ENCODE measurements around the gene BCOR. TPM values are rescaled to one million over a fixed set of nuclear protein-coding genes. Genes with fewer than 3 reads are reported as not detected.
A peak's percentile ranks its signal among the peaks of the same experiment; 100 is the strongest.

Gene BCOR
- total and polyA plus RNA-seq, 11 donors: 6.7 to 40.1 (median 17.9) TPM

- Histone ChIP-seq H3K27ac (peak overlapping the region; percentile 81 to 97 (median 94)), H3K4me3 (peak overlapping the region in 11 of 12 donors; percentile 51 to 88 (median 62)), H3K36me3 (no peaks in the 10 kb centered on the region), H3K27me3 (peaks cover 0 to 90% (median 0%) of the 10 kb centered on the region in 9 donors), H3K4me1 (peaks cover 0 to 63% (median 21%) of the 10 kb centered on the region in 12 donors), H3K9me3 (no peaks in the 10 kb centered on the region)
- ATAC-seq (no peak), DNase-seq (peak in 3 of 5 donors; percentile 18 to 54 (median 45))
- WGBS, 4 donors: 25 to 50% (median 41%) methylated on average over 41 to 66 of the region's 66 CpGs
- intact Hi-C loops (cut with DNase I): loop anchor here in 9 of 10 donors (2.0 to 10.0 kb wide), 9 partner anchors 39 to 1306 kb away; partner anchors contain the start of gene MID1IP1 (in 1 of the 9)
- TF ChIP-seq CTCF (IDR thresholded peaks at IDR 0.05) (no peak), POLR2A (IDR thresholded peaks at IDR 0.05) (no peak)
These were observed 10.6 kb upstream of the BCOR start for GRCh38 chrX:40108162-40108958.

GRCh38 chrX:40107291-40108161 lies 9.8 kb upstream of the BCOR start:
- peaks cover 0 to 92% (median 0%) of the 10 kb centered on the region in 9 donors for H3K27me3 ChIP-seq
- DNase-seq (peak; percentile 48 to 84 (median 78)), ATAC-seq (peak; percentile 7 to 37 (median 20))
- H3K36me3 ChIP-seq: no peaks in the 10 kb centered on the region
- peak overlapping the region in 11 of 12 donors; percentile 0 to 68 (median 58) for H3K4me3 ChIP-seq
- intact Hi-C loops (cut with DNase I): loop anchor here in 9 of 10 donors (2.0 to 10.0 kb wide), 9 partner anchors 40 to 1305 kb away; partner anchors contain the start of gene MID1IP1 (in 1 of the 9)
- 18 to 44% (median 21%) methylated on average over 31 to 76 of the region's 76 CpGs for WGBS, 4 donors
- H3K27ac ChIP-seq: peak overlapping the region in 11 of 12 donors; percentile 86 to 97 (median 91)
- peaks cover 0 to 63% (median 21%) of the 10 kb centered on the region in 12 donors for H3K4me1 ChIP-seq
- no peak for TF ChIP-seq CTCF (IDR thresholded peaks at IDR 0.05)
- TF ChIP-seq POLR2A (IDR thresholded peaks at IDR 0.05): no peak
- H3K9me3 ChIP-seq: no peaks in the 10 kb centered on the region

- Histone ChIP-seq H3K27me3 (peaks cover 0 to 97% (median 0%) of the 10 kb centered on the region in 9 donors), H3K27ac (peak overlapping the region; percentile 71 to 97 (median 90)), H3K4me3 (peak overlapping the region in 11 of 12 donors; percentile 50 to 68 (median 58)), H3K4me1 (peaks cover 0 to 63% (median 21%) of the 10 kb centered on the region in 12 donors), H3K9me3 (no peaks in the 10 kb centered on the region), H3K36me3 (no peaks in the 10 kb centered on the region)
- intact Hi-C loops (cut with DNase I): loop anchor here in 9 of 10 donors (5.0 to 10.0 kb wide), 8 partner anchors 41 to 1304 kb away; partner anchors contain the start of gene MID1IP1 (in 1 of the 9)
- DNase-seq (no peak), ATAC-seq (peak in 1 of 4 donors; percentile 4)
- TF ChIP-seq POLR2A (IDR thresholded peaks at IDR 0.05): no peak
- TF ChIP-seq CTCF (IDR thresholded peaks at IDR 0.05): no peak
- WGBS, 4 donors: 2 to 9% (median 4%) methylated on average over 26 to 36 of the region's 36 CpGs
These were observed 9.0 kb upstream of the BCOR start for GRCh38 chrX:40106676-40107290.

All from heart left ventricle (tissue), 16 donors.